ENCODE measurements around the gene GALNS. TPM values are rescaled to one million over a fixed set of nuclear protein-coding genes. Genes with fewer than 3 reads are reported as not detected.

The GALNS gene, protein sequence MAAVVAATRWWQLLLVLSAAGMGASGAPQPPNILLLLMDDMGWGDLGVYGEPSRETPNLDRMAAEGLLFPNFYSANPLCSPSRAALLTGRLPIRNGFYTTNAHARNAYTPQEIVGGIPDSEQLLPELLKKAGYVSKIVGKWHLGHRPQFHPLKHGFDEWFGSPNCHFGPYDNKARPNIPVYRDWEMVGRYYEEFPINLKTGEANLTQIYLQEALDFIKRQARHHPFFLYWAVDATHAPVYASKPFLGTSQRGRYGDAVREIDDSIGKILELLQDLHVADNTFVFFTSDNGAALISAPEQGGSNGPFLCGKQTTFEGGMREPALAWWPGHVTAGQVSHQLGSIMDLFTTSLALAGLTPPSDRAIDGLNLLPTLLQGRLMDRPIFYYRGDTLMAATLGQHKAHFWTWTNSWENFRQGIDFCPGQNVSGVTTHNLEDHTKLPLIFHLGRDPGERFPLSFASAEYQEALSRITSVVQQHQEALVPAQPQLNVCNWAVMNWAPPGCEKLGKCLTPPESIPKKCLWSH
- total RNA-seq (2021; fragmentation: NEBNext Ultra II Directional; extraction: Animal tissue kit (Norgen Biotek cat#: 25700)) (17.8 and 22.4 TPM in 2 replicates), polyA plus RNA-seq (2011; rRNA removed) (8.9 and 12.7 TPM in 2 replicates), polyA minus RNA-seq (2011; rRNA and poly(A)+ RNA removed) (7.5 and 10.5 TPM in 2 replicates)
- 9.8 TPM for polyA plus RNA-seq (2011; cell fraction: cytosol; rRNA removed)
- 28.1 TPM for polyA plus RNA-seq (2011; cell fraction: nucleus; rRNA removed)
- polyA plus RNA-seq (2012, experiment 1 of 2): 15.7 to 17.2 TPM (median 16.7 TPM) in 4 replicates
- polyA plus RNA-seq (2012, experiment 2 of 2): 11.6 TPM
- 14.6 TPM for polyA plus RNA-seq (2013, experiment 1 of 2)
- polyA plus RNA-seq (2013, experiment 2 of 2): 15.0 TPM
- polyA minus RNA-seq (2011; cell fraction: cytosol; rRNA and poly(A)+ RNA removed): 10.6 TPM
- 22.3 TPM for polyA minus RNA-seq (2011; cell fraction: nucleus; rRNA and poly(A)+ RNA removed)
- long read RNA-seq, experiment 1, partial matches to known transcripts: 6 of 11 reads
- long read RNA-seq, experiment 1, other reads (novel, unspliced or antisense): 1 of 11 reads
- long read RNA-seq, experiment 2: 0 reads

DNA sequence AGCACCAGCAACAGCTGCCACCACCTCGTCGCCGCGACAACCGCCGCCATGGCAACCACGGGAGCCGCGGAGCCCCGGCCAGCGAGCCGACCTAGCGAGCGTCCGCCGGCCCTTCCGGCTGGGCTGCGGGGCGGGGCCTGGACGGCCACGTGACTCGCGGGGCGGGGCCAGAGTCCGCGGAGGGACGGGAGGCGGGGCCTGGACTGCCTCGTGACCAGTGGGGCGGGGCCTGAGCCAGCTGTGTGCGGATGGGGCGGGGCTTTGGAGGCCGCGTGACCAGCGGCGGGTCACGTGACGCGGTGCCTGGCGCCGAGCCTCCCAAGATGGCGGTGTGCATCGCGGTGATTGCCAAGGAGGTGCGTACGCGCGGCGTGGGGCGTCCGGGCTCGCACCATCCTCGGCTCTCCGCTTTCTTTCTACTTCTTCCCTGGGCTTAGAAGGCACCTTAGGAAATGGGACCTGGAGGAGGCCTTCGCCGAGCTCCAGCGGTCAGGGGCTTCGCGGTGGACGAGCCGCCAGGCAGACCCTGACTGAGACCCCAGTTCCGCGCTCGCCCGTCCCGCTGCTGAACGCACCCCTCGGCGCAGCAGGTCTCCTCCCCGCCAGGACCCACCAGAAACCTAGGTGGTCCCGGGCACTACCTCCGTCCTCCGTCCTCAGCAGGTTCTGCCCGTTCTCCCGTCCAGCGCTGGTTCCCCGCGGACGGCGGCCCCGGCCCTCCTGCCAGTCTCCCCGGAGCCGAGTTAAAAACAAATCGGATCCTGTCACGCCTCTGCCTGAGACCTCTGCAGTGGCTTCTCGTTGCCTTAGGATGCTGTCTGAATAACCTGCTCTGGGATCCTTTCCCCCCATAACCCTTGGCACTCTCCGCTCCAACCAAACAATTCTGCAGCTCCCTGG lies at the start of gene GALNS, which contains the start of gene TRAPPC2L:
TSS of gene GALNS (minus strand) at position 120 of the 900 bp plus-strand sequence. CDS start at position 50, 70 bp downstream.
TSS of gene TRAPPC2L (plus strand) at position 300 of the 900 bp plus-strand sequence. CDS start at position 324, 24 bp downstream.
- DNase-seq (ENCODE audit: low read depth in 1 of 2, low spot score in 2 of 2): peak; percentile 82 to 100
- ChIA-PET POLR2A (ENCODE audit: partially characterized antibody) (interaction anchor here (0.6 to 3.4 kb wide), 13 partner anchors 8 to 299 kb away, joined by 3 to 25 read pairs (median 4); partner anchors contain the start of gene APRT), CTCF (ENCODE audit: partially characterized antibody) (interaction anchor here (0.6 to 4.1 kb wide), 29 partner anchors 8 to 317 kb away, joined by 3 to 29 read pairs (median 5); partner anchors contain the start of genes APRT and PABPN1L)
- H4K8ac ChIP-seq (ENCODE audit: extremely low read depth, insufficient read depth, low read length): peak within 1 kb of the TSS; percentile 99
- no peaks in the 10 kb centered on the region for H3K27me3 ChIP-seq (replicated peaks in 1 of 4; ENCODE audit: control insufficient read depth in 3 of 4, extremely low read depth in 1 of 4, insufficient read depth in 3 of 4, low read length in 3 of 4)
- H2BK5ac ChIP-seq (ENCODE audit: low read depth, low read length): no peak within 1 kb of the TSS; the same call in none of the 2 replicates
- H2BK15ac ChIP-seq (ENCODE audit: low read length): no peak within 1 kb of the TSS
- peak within 1 kb of the TSS; percentile 49 to 100 for H3K4me2 ChIP-seq (ENCODE audit: insufficient read depth in 1 of 2, low read depth in 2 of 2, low read length in 2 of 2)
- peak within 1 kb of the TSS; percentile 13; the same call in 1 of the 2 replicates for H3K27ac ChIP-seq (ENCODE audit: low read depth, low read length)
- H3K23me2 ChIP-seq (ENCODE audit: low read depth, low read length): peaks cover 2% of the 10 kb centered on the region
- no peak within 1 kb of the TSS for H2BK20ac ChIP-seq (ENCODE audit: low read length)
- H3K36me3 ChIP-seq (ENCODE audit: control insufficient read depth in 2 of 4, insufficient read depth in 4 of 4, low read length in 3 of 4): peaks cover 11 to 21% (median 15%) of the 10 kb centered on the region in 4 experiments
- peak within 1 kb of the TSS; percentile 24 for H3K18ac ChIP-seq (ENCODE audit: extremely low read depth, low read length)
- H4K91ac ChIP-seq (replicated peaks; ENCODE audit: insufficient read length, low read length): peak within 1 kb of the TSS; percentile 67
- WGBS, 2 experiments (ENCODE audit: extremely low coverage in 1 of 2, insufficient coverage in 1 of 2, insufficient read length in 1 of 2, insufficient replicate concordance in 2 of 2, low coverage in 1 of 2, low lambda C conversion rate in 2 of 2, missing lambda C conversion rate in 1 of 2): 5% methylated on average over 42 of the region's 87 CpGs; no CpG with 5 or more reads in 1 of the 2 experiments
- H4K20me1 ChIP-seq (replicated peaks in 1 of 2; ENCODE audit: control insufficient read depth in 1 of 2, insufficient read depth in 2 of 2, low read length in 2 of 2): peaks cover 4 to 10% of the 10 kb centered on the region in 2 experiments
- H3K23ac ChIP-seq (ENCODE audit: insufficient read length): no peak within 1 kb of the TSS
- peak within 1 kb of the TSS; percentile 60 to 96 (median 92) for H3K4me3 ChIP-seq (ENCODE audit: extremely low read depth in 1 of 4, insufficient read depth in 2 of 4, low read depth in 3 of 4, low read length in 4 of 4)
- H3K56ac ChIP-seq (replicated peaks; ENCODE audit: insufficient read length, low read depth, low read length): peak within 1 kb of the TSS; percentile 43
- no peak within 1 kb of the TSS for H3K4ac ChIP-seq (replicated peaks; ENCODE audit: insufficient read length, low read depth, low read length)
- H2AK5ac ChIP-seq (ENCODE audit: low read depth, low read length): no peak within 1 kb of the TSS
- peaks cover 4% of the 10 kb centered on the region; the same call in 1 of the 2 replicates for H3K79me1 ChIP-seq (ENCODE audit: low read depth, low read length)
- peaks cover 0 to 12% of the 10 kb centered on the region in 2 experiments; a peak in 1 of 4 replicates for H3K79me2 ChIP-seq (ENCODE audit: control insufficient read depth in 1 of 2, insufficient read depth in 2 of 2, low read length in 2 of 2)
- no peak for FAIRE-seq
- H3K9me3 ChIP-seq (ENCODE audit: insufficient read depth in 2 of 2, low read depth in 1 of 2, low read length in 1 of 2): no peaks in the 10 kb centered on the region
- peak within 1 kb of the TSS; percentile 64; the same call in 1 of the 2 replicates for H2AFZ ChIP-seq (ENCODE audit: low read length)
- no peak within 1 kb of the TSS for H3K14ac ChIP-seq (ENCODE audit: insufficient read length)
- peak within 1 kb of the TSS; percentile 4 for H4K5ac ChIP-seq (ENCODE audit: insufficient read length, low read depth, low read length)
- peak within 1 kb of the TSS; percentile 56 to 77 (median 73) for H3K9ac ChIP-seq (replicated peaks in 1 of 4; ENCODE audit: extremely low read depth in 1 of 4, low read depth in 3 of 4, low read length in 3 of 4)
- peaks cover 0 to 5% (median 3%) of the 10 kb centered on the region in 4 experiments; a peak in 5 of 7 replicates for H3K4me1 ChIP-seq (replicated peaks in 1 of 4; ENCODE audit: control insufficient read depth in 3 of 4, insufficient read depth in 4 of 4, low read length in 3 of 4)
- no peak within 1 kb of the TSS; the same call in 1 of the 2 replicates for H2BK12ac ChIP-seq (ENCODE audit: low read depth, low read length)
- no peak within 1 kb of the TSS for H2BK120ac ChIP-seq (replicated peaks; ENCODE audit: low read depth, low read length)
- TF ChIP-seq SIN3A (conservative IDR thresholded peaks at IDR 0.05 in 1 of 2, IDR thresholded peaks at IDR 0.05 in 1 of 2; ENCODE audit: low read depth in 1 of 2, low read length in 2 of 2): peak; percentile 47 to 80; a peak in 2 of 4 replicates
- peak; percentile 88 for TF ChIP-seq PHF8 (conservative IDR thresholded peaks at IDR 0.05; ENCODE audit: low read depth, low read length)
- no peak for TF ChIP-seq NANOG (IDR thresholded peaks at IDR 0.05; ENCODE audit: insufficient read depth, low read depth, low read length, poor library complexity, severe bottlenecking)
- peak; percentile 72 for TF ChIP-seq CREB1 (IDR thresholded peaks at IDR 0.05)
- TF ChIP-seq FOSL1 (IDR thresholded peaks at IDR 0.05; ENCODE audit: insufficient read depth, low read depth, low read length): no peak
